Effector CD4-positive, alpha-beta T cell (primary cell): Measurements from ENCODE around the gene NOL7.

Source experiments
- DNase-seq: peaks from one replicate; pipeline ENCODE4 v3.0.0-alpha.2; 2020

The NOL7 gene

GRCh38 chr6:13655700-13656099, 40.6 kb downstream of the NOL7 start:
- no peak for DNase-seq

GRCh38 chr6:13660273-13660672, 45.1 kb downstream of the NOL7 start:
- DNase-seq, result no peak

DNA sequence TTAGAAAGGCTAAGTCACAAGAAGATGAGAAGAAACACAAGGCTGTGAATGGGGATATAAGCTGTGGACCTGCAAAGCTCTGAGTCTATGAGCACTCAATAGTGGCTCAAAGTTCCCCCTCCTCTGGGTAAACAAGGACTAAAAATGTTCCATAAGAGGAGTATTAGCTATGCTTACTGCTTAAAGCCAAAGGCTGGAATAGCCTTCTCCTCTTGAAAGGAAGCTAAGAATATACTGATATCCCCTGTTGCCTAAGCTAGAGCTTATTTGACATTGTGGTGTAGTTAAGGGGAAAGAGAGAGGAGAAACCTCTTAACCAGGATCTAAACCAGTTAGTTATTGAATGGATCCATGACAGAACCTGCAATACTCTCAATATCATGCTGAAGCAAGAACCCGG, 45.8 kb downstream of the NOL7 start:
- no peak for DNase-seq

GRCh38 chr6:13661647-13662046, 46.5 kb downstream of the NOL7 start:
- DNase-seq, result no peak

DNA sequence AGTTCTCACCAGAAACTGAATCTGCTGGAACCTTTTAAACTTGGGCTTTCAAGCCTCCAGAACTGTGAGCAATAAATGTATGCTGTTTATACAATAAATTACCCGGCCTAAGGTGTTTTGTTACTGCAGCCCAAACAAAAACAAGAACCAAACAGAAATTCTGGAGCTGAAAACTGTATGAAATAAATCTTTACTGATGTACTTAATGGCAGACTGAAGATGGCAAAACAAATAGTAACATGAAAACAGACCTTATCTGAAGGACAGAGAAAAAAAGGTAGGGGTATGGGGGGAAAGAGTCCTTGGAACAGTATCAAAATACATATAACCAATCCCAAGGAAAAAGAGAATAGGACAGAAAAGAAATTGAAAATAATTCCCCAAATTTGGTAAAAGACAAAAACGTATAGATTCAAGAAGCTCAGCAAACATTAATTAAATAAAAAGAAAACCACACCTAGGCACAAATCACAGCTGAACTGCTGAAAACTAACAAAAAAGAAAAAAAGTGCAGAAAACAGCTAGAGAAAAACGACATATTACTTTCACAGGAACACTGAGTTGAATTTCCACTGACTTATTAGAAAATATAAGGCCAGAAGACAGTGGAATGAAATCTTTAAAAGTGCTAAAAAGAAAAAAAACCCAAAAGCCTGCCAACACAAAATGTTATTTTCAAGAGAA, 47.7 kb downstream of the NOL7 start:
- no peak for DNase-seq

- no peak for DNase-seq
Measured at GRCh38 chr6:13663986-13664385, 48.9 kb downstream of the NOL7 start.

GRCh38 chr6:13664703-13665352, 49.7 kb downstream of the NOL7 start:
- no peak for DNase-seq

- DNase-seq, result no peak
Measured at GRCh38 chr6:13666194-13667105, 51.3 kb downstream of the NOL7 start.

DNA sequence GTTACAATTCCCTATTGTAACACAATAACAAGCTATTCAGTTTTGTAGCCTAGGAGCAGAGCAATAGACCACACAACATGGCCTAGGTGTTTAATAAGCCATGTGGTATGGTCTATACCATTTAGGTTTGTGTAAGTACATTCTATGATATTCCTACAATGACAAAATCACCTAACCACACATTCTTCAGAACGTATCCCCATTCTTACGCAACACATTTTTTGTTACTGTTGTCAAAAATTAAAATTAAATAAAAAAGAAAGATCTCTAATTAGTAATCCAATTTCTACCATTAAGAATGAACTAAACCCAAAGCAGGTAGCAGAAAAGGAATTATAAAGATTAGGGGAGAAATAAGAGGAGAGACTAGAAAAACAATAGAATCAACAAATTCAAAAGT, 52.5 kb downstream of the NOL7 start:
- no peak for DNase-seq

DNA sequence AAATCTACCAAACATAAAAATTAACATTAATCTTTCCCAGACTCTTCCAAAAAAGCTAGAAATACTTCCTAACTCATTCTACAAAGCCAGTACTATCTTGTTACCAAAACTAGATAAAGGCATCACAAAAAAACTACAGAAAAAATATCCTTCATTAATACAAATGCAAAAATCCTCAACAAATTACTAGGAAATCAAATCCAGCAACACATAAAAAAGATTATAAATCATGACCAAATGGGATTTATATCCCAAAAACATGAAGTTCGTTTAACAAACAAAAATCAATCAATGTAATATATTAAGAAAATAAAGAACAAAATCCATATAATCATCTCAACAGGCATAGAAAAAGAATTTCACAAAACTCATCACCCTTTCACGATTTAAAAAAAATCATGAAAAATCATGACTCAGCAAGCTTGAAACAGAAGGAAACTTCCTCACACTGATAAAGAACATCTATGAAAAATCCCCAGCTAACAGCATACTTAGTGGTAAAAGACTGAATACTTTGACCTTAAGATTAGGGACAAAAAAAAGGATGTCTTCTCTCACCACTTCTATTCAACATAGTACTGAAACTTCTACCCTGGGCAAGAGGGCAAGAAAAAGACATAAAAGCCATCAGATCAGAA, 53.3 kb downstream of the NOL7 start:
- no peak for DNase-seq

GRCh38 chr6:13669476-13669875, 54.3 kb downstream of the NOL7 start:
- DNase-seq, result no peak
